Body of pancreas (tissue), 4 donors: ENCODE measurements around the gene SPATA19. TPM values are rescaled to one million over a fixed set of nuclear protein-coding genes. Genes with fewer than 3 reads are reported as not detected.

ENCODE experiments used
- ATAC-seq: fragments of 150-250 bp; one replicate; pipeline ENCODE4 v1.9.1; 2016
- DNase-seq, 4 donors: peaks; one replicate each; pipeline ENCODE4 v3.0.0-alpha.2; 2019
- H3K27ac ChIP-seq, 4 donors: fragments of 200-600 bp; sonication (generic); 1 replicate in 3 of 4; 2 replicates in 1 of 4; pipeline versions ENCODE4 v1.5.1 to v1.6.1; 2016 to 2019; ENCODE audit warnings: mild to moderate bottlenecking in 1 of 4, mixed read lengths in 1 of 4, moderate library complexity in 1 of 4
- H3K27me3 ChIP-seq, 2 donors: fragments of 200-600 bp; sonication (generic); one replicate each; pipeline ENCODE4 v1.6.0; 2016; ENCODE audit warnings: mild to moderate bottlenecking in 1 of 2
- H3K36me3 ChIP-seq, 2 donors: fragments of 200-600 bp; sonication (generic); replicated peaks in 1 of 2; 2 replicates each; pipeline ENCODE4 v1.5.1; 2016; ENCODE audit warnings: low read depth in 2 of 2; ENCODE audit not compliant: insufficient read depth in 1 of 2
- H3K4me1 ChIP-seq: fragments of 200-600 bp; sonication (generic); one replicate; pipeline ENCODE4 v1.6.0; 2016
- H3K4me3 ChIP-seq, 2 donors: fragments of 200-600 bp; sonication (generic); 1 replicate in 1 of 2; 2 replicates in 1 of 2; pipeline ENCODE4 v1.5.1; 2016 to 2019
- H3K9me3 ChIP-seq, 3 donors: fragments of 200-600 bp; sonication (generic); 1 replicate in 2 of 3; 2 replicates in 1 of 3; pipeline ENCODE4 v1.5.1; 2016
- CTCF ChIP-seq, 7 experiments: fragments of 450-650 bp in 4 of 7; fragments of 200-600 bp in 3 of 7; sonication (generic) in 3 of 7; IDR thresholded peaks; one replicate each; pipeline ENCODE4 v1.5.1; 2016 to 2019; ENCODE audit warnings: antibody characterized with exemption in 7 of 7
- POLR2A ChIP-seq, 3 donors: fragments of 450-650 bp; IDR thresholded peaks; one replicate each; pipeline ENCODE4 v1.6.1; 2016; ENCODE audit warnings: antibody characterized with exemption in 3 of 3, mild to moderate bottlenecking in 2 of 3
- WGBS, 2 donors: methylation state at CpG; one replicate each; pipeline ENCODE4 v1.1.5; 2017; 5-methylcytosine and 5-hydroxymethylcytosine counted together
- intact Hi-C: fragments of 100-400 bp; cut with DNase I; formaldehyde crosslinking; loops from one replicate; pipeline ENCODE4 v1.15.1; 2023
- total RNA-seq, 2 donors: library from RNA; depleted of rRNA; stranded (reverse); fragments of >200 nt; gene quantifications; one replicate each; pipeline ENCODE4 v1.1.0, GENCODE V29; 2016

SPATA19 gene
- total RNA-seq, 2 donors from 2014 or later, result not detected

GRCh38 chr11:133830931-133831907, 14.1 kb downstream of the SPATA19 start:
- DNase-seq, result no peak
- Histone ChIP-seq H3K36me3 (no peaks in the 10 kb centered on the region), H3K4me3 (no peak overlapping the region), H3K27me3 (no peaks in the 10 kb centered on the region), H3K27ac (no peak overlapping the region), H3K4me1 (no peaks in the 10 kb centered on the region), H3K9me3 (no peaks in the 10 kb centered on the region)
- no peak for ATAC-seq
- TF ChIP-seq CTCF (IDR thresholded peaks at IDR 0.05), result no peak
- no peak for TF ChIP-seq POLR2A (IDR thresholded peaks at IDR 0.05)
- intact Hi-C loops, result loop anchor here (10.0 kb wide), 2 partner anchors 696 to 746 kb away; no protein-coding TSS in a partner anchor
- WGBS, 2 donors, result 69% methylated on average over 8 of the region's 8 CpGs

- no peak for ATAC-seq
- Histone ChIP-seq H3K9me3 (no peaks in the 10 kb centered on the region), H3K27me3 (no peaks in the 10 kb centered on the region), H3K4me1 (no peaks in the 10 kb centered on the region), H3K27ac (no peak overlapping the region), H3K36me3 (no peaks in the 10 kb centered on the region), H3K4me3 (no peak overlapping the region)
- 40 to 58% methylated on average over 1 to 2 of the region's 2 CpGs for WGBS, 2 donors
- DNase-seq, result no peak
- TF ChIP-seq CTCF (IDR thresholded peaks at IDR 0.05), result no peak
- TF ChIP-seq POLR2A (IDR thresholded peaks at IDR 0.05), result no peak
- intact Hi-C loops, result no loop called here
Observed at GRCh38 chr11:133829566-133829965, 15.7 kb downstream of the SPATA19 start.

- TF ChIP-seq CTCF (IDR thresholded peaks at IDR 0.05) (no peak), POLR2A (IDR thresholded peaks at IDR 0.05) (no peak)
- no peaks in the 10 kb centered on the region for H3K27me3 ChIP-seq
- H3K9me3 ChIP-seq, result no peaks in the 10 kb centered on the region
- 43 to 58% methylated on average over 5 of the region's 5 CpGs for WGBS, 2 donors
- ATAC-seq (no peak), DNase-seq (no peak)
- no peak overlapping the region for H3K27ac ChIP-seq
- no peak overlapping the region for H3K4me3 ChIP-seq
- intact Hi-C loops, result no loop called here
- no peaks in the 10 kb centered on the region for H3K4me1 ChIP-seq
- H3K36me3 ChIP-seq, result no peaks in the 10 kb centered on the region
Observed at GRCh38 chr11:133828871-133829270, 16.4 kb downstream of the SPATA19 start.

- Histone ChIP-seq H3K4me3 (no peak overlapping the region), H3K27me3 (no peaks in the 10 kb centered on the region), H3K27ac (no peak overlapping the region), H3K36me3 (no peaks in the 10 kb centered on the region), H3K4me1 (no peaks in the 10 kb centered on the region), H3K9me3 (no peaks in the 10 kb centered on the region)
- ATAC-seq (no peak), DNase-seq (no peak)
- intact Hi-C loops, result no loop called here
- TF ChIP-seq POLR2A (IDR thresholded peaks at IDR 0.05) (no peak), CTCF (IDR thresholded peaks at IDR 0.05) (no peak)
- 55 to 69% methylated on average over 3 of the region's 3 CpGs for WGBS, 2 donors
Observed at GRCh38 chr11:133827556-133827955, 17.8 kb downstream of the SPATA19 start.
